Retinal pigment epithelial cell (primary cell): Measurements from ENCODE around the gene RAD54L2.
"Not testable (repeated sequence)": the region's sequence is repeated elsewhere in the genome, so short reads cannot be mapped to it uniquely, and the experiment has no call there.

Experiments used
- DNase-seq: peaks from one replicate; pipeline ENCODE4 v3.0.0-alpha.2; 2010; ENCODE audit warnings: low read depth
- H3K4me3 ChIP-seq: 2 replicates; pipeline ENCODE4 v1.5.1; 2011; ENCODE audit warnings: mild to moderate bottlenecking, low read length, control low read depth, moderate library complexity
- TF ChIP-seq, protein P1 (sequence below): conservative IDR thresholded peaks from 2 replicates; pipeline ENCODE4 v1.5.1; 2011; ENCODE audit warnings: low read depth, low read length, control low read depth, inconsistent platforms

The RAD54L2 gene

DNA sequence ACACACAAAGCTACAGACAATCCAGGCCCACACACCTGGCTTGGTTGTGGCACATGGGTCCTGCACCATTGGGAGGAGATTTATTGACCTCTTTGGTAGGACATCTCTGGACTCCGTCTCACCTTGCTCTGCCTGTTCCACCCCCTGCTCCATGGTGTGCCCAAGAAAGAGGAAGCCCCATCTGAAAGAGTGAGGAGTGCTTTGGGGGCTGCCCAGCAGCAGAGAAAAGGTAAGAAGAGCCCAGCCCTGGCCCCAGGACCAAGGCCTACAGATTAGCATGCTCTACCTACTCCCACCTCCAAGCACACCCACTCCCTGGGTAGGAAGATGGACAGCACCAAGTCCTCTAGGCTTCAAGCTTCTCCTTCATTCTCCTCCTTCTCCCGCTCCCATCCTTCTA is 35.5 kb upstream of the RAD54L2 start:
- TF ChIP-seq, protein P1, sequence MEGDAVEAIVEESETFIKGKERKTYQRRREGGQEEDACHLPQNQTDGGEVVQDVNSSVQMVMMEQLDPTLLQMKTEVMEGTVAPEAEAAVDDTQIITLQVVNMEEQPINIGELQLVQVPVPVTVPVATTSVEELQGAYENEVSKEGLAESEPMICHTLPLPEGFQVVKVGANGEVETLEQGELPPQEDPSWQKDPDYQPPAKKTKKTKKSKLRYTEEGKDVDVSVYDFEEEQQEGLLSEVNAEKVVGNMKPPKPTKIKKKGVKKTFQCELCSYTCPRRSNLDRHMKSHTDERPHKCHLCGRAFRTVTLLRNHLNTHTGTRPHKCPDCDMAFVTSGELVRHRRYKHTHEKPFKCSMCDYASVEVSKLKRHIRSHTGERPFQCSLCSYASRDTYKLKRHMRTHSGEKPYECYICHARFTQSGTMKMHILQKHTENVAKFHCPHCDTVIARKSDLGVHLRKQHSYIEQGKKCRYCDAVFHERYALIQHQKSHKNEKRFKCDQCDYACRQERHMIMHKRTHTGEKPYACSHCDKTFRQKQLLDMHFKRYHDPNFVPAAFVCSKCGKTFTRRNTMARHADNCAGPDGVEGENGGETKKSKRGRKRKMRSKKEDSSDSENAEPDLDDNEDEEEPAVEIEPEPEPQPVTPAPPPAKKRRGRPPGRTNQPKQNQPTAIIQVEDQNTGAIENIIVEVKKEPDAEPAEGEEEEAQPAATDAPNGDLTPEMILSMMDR = no peak
- DNase-seq = no peak
- H3K4me3 ChIP-seq = no peak overlapping the region

DNA sequence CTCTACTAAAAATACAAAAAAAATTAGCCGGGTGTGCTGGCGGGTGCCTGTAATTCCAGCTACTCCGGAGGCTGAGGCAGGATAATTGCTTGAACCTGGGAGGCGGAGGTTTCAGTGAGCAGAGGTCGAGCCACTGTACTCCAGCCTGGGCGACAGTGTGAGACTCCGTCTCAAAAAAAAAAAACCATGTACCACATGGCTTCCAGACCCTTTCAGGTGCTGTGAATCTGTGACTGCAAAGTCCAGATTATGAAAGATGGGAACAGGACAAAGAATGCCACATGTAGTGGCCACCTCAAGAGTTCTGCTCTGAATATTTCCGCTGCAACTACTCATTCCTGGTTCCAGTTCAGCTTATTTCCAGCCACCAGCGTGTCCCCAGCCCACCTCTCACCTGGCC is 30.3 kb upstream of the RAD54L2 start:
- H3K4me3 ChIP-seq = no peak overlapping the region
- TF ChIP-seq, protein P1 = no peak
- DNase-seq = no peak

DNA sequence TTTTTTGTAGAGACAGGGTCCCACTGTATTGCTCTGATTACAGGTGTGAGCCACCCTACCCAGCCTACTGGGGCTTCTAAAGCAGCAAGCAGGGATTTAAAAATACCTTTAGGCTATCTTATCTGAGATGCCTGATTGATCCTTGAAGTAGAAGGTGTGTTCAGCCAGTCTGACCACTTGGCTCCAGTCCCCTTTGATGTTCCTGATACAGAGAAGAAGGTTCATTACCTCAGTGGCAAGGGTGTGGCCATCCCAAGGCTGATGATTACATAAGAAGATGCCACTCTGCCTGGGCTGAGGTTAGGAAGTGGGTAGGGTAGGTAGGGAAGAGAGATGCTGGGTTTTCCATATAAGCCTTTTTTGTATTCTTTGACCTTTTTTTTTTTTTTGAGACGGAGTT is 27.5 kb upstream of the RAD54L2 start:
- TF ChIP-seq, protein P1 = no peak
- DNase-seq = no peak
- no peak overlapping the region for H3K4me3 ChIP-seq

DNA sequence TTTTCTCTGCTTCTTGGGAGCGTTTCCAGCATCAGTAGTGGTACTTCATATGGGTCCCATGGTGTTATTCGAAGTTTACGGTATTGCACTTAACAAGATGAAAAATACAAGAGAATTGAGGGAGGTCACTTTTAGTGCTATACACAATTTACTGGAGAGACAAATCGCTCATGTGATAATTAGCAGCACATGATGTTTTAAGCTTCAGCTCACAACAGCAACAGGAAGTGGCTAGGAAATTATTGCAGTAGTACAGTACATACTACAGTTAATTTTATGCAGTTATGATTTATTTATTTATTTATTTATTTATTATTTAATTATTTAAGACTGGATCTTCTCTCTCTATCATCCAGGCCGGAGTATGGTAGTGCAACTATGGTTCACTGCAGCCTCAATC is 24.3 kb upstream of the RAD54L2 start:
- TF ChIP-seq, protein P1 = no peak
- DNase-seq = no peak
- no peak overlapping the region for H3K4me3 ChIP-seq

DNA sequence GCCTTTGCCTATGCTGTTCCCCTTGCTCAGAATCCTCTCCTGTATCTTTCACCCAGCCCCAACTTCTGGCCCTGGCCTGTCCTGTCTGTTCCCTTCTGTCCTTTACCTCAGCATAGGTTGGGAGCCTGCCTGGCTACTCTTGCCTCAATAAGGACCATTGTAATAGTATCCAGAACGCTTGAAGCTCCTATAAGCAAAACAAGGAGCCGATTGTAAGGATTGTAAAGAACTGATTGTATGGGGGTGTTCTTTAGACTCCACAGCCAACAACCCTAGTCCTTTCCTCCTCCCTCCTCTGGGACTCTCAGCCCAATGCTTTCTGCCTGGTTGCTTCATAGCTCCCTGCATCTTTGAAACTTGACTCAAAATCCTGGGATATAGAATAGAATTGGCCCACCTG is 18.7 kb upstream of the RAD54L2 start:
- H3K4me3 ChIP-seq = no peak overlapping the region
- TF ChIP-seq, protein P1 = no peak
- no peak for DNase-seq

DNA sequence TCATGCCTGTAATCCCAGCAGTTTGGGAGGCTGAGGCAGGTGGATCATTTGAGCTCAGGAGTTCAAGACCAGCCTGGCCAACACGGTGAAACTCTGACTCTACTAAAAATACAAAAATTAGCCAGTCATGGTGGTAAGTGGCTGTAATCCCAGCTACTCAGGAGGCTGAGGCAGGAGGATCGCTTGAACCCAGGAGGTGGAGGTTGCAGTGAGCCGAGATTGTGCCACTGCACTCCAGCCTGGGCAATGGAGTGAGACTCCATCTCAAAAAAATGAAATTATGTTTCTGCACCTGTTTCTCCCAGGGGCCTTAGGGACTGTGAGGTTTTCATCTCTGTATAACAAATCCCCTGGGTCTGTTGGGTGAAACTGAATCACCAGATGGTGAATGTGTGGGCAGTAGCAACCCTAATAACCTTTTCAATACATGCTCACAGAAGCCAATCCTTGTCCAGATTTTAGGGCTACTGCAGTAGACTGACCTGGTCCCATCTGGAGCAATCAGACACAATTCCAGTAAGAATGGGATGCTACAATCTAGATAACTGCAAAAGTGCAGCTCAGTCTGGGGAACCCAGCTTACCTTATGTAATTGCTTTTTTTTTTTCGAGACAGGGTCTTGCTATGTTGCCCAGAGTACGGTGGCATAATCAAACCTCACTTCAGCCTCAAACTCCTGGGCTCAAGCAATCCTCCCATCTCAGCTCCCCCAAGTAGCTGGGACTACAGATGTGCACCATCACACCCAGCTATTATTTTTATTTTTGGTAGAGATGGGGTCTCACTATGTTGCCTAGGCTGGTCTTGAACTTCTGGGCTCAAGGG is 17.4 kb upstream of the RAD54L2 start:
- not testable (repeated sequence) for DNase-seq, H3K4me3 ChIP-seq

DNA sequence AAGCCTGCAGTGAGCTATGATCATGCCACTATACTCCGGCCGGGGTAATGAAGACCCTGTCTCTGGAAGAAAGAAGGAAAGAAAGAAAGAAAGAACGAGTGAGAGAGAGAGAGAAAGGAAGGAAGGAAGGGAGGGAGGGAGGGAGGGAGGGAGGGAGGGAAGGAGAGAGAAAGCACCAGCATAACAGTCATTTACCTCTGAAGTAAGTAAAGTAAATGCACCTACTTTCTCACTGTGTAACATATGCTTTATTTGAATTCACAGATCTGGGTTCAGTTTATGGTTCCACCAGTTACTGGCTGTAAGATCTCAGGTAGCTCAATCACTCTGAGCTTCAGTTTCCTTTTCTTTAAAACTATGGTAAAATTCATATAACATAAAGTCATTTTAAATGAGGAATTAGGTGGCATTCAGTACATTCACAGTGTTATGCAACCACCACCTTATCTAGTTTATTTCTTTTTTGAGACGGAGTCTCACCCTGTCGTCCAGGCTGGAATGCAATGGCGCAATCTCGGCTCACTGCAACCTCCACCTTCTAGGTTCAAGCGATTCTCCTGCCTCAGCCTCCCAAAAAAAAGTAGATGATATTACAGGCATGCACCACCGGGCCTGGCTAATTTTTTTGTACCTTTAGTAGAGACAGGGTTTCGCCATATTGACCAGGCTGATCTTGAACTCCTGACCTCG is 16.1 kb upstream of the RAD54L2 start:
- TF ChIP-seq, protein P1 = no peak
- no peak for DNase-seq
- H3K4me3 ChIP-seq = no peak overlapping the region

DNA sequence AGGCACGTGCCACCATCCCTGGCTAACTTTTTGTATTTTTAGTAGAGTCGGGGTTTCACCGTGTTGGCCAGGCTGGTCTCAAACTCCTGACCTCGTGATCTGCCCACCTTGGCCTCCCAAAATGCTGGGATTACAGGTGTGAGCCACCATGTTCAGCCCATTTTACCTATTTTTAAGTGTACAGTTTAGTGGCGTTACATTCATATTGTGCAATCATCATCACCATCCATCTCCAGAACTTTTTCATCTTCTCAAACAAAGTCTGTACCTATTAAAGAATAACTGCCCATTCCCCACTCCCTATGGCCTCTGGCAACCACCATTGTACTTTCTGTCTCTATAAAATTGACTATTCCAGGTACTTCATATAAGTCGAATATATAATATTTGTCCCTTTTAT is 13.6 kb upstream of the RAD54L2 start:
- not testable (repeated sequence) for DNase-seq, H3K4me3 ChIP-seq
